PFSK-1 (cell line): ENCODE measurements around the gene STX18.

Experiments
- FOXP2 ChIP-seq: optimal IDR thresholded peaks from 2 replicates; pipeline ENCODE3; 2011; ENCODE audit warnings: borderline replicate concordance, control low read depth, inconsistent platforms; ENCODE audit not compliant: insufficient read depth; ENCODE audit errors: extremely low read length, extremely low read depth
- POLR2AphosphoS5 ChIP-seq: IDR thresholded peaks from 2 replicates; pipeline ENCODE4 v1.6.1; 2012; ENCODE audit warnings: low read depth, mild to moderate bottlenecking, control low read depth, low read length, moderate library complexity
- SIN3A ChIP-seq: IDR thresholded peaks from 2 replicates; pipeline ENCODE4 v1.6.1; 2012; ENCODE audit warnings: mild to moderate bottlenecking, low read length, moderate library complexity, borderline replicate concordance; ENCODE audit not compliant: insufficient read depth
- TAF1 ChIP-seq: IDR thresholded peaks from 2 replicates; pipeline ENCODE4 v1.6.1; 2012; ENCODE audit warnings: low read length, control low read depth, borderline replicate concordance; ENCODE audit not compliant: insufficient read depth
- TF ChIP-seq, protein P1 (sequence below), 2 experiments: IDR thresholded peaks; 2 replicates each; pipeline versions ENCODE4 v1.6.1 to v1.8.0; 2011 to 2012; ENCODE audit warnings: low read depth in 2 of 2, low read length in 2 of 2, control low read depth in 1 of 2, inconsistent platforms in 1 of 2, mild to moderate bottlenecking in 1 of 2, moderate library complexity in 1 of 2; ENCODE audit not compliant: insufficient read depth in 1 of 2

Gene STX18

DNA sequence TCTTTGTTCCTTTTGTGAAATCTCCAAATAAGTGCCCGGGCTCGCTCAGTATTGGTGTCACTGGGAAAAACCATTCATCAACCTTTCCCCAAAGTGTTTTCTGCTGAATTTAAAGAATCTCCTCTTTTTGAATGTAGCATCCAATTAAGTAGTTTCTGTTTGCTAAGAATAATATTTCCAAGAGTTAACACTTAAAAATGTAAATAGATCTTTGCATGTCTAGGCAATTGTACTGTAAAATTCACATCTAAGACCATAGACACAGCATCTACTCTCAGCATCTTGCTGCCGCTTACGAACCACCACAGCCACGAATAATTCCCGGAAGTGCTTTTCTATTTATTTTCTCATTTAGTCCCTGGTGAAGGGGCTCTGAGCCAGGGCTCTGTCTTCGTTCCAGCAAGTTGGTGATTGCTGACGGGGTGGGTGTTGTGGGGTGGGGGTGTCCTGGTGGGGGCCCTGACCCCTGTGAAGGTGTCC, 153.5 kb downstream of the STX18 start:
- TF ChIP-seq POLR2AphosphoS5 (no peak), SIN3A (no peak), FOXP2 (no peak), TAF1 (no peak)
- TF ChIP-seq, protein P1, sequence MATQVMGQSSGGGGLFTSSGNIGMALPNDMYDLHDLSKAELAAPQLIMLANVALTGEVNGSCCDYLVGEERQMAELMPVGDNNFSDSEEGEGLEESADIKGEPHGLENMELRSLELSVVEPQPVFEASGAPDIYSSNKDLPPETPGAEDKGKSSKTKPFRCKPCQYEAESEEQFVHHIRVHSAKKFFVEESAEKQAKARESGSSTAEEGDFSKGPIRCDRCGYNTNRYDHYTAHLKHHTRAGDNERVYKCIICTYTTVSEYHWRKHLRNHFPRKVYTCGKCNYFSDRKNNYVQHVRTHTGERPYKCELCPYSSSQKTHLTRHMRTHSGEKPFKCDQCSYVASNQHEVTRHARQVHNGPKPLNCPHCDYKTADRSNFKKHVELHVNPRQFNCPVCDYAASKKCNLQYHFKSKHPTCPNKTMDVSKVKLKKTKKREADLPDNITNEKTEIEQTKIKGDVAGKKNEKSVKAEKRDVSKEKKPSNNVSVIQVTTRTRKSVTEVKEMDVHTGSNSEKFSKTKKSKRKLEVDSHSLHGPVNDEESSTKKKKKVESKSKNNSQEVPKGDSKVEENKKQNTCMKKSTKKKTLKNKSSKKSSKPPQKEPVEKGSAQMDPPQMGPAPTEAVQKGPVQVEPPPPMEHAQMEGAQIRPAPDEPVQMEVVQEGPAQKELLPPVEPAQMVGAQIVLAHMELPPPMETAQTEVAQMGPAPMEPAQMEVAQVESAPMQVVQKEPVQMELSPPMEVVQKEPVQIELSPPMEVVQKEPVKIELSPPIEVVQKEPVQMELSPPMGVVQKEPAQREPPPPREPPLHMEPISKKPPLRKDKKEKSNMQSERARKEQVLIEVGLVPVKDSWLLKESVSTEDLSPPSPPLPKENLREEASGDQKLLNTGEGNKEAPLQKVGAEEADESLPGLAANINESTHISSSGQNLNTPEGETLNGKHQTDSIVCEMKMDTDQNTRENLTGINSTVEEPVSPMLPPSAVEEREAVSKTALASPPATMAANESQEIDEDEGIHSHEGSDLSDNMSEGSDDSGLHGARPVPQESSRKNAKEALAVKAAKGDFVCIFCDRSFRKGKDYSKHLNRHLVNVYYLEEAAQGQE (IDR thresholded peaks at IDR 0.05; ENCODE audit: insufficient read depth in 1 of 2, low read depth in 2 of 2, low read length in 2 of 2) = no peak

DNA sequence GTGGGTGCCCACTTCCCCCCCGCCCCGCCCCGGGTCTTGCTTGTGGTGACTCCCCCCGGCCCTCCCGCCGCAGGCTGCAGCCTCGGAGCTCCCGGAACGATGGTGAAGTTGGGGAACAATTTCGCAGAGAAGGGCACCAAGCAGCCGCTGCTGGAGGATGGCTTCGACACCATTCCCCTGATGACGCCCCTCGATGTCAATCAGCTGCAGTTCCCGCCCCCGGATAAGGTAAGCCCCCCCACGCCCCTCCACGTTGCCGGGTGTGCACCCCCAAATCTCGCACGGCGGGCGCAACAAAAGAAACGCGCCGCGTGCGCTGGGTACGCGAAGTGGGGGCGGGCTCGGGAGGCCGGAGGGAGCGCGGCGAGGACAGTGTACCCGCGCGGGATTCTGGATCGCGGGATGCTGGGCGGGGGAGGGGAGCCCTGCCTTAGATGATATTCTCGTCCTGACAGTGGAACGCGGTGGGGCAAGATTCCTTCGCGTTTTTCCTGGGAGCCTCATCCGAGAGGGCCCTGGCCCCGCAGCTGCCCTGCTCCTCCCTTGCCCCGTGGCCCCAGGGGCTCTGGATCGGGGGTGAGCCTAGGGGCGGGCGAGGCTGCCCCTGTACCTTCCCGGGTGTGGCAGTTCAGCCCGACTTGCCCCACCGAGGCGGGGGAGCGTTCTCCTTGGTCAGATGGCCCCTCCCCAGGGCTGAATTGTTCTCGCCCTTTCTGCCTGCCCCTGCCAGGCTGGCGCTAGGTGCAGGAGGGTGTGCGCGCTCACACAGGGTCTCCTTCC, 154.1 kb downstream of the STX18 start:
- TF ChIP-seq SIN3A (no peak), TAF1 (no peak), FOXP2 (no peak), POLR2AphosphoS5 (no peak)

DNA sequence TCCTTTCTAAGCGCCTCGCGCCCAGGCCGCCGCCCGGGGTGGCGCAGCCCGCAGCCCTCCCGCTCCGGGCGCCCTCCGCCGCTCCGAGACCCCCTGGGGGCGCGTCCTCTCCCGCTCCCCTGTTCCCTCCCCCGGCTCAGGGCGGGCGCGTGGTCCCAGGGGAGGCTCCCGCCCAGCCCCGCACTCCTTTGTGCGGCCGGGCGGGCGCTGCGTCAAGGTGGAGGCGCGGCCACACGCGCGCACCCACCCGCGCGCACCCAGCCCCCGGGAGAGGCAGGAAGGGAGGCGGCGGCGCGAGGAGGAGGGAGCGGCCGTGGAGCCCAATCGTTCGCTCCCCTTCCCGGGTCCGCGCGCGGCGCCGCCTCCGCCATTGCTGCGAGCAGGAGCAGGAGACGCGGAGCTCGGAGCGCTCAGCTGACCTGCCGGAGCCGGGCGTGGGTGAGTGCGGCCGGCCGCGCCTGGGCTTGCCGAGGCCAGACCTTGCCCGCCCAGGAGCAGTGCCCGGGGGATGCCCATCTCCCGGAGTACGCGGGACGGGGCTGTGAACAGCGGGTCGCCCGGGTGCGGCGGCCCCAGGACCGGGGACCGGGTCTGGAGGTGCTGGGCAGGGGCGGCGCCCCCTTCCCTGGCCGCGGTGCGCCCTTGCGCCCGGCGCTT, 155.0 kb downstream of the STX18 start, which contains the start of gene NSG1:
NSG1 (plus strand) TSS at position 367 of the 657 bp plus-strand sequence. CDS start 528 bp downstream, outside the sequence.
- TF ChIP-seq FOXP2 (no peak), SIN3A (no peak), TAF1 (no peak), POLR2AphosphoS5 (no peak)
- TF ChIP-seq, protein P1 (IDR thresholded peaks at IDR 0.05; ENCODE audit: insufficient read depth in 1 of 2, low read depth in 2 of 2, low read length in 2 of 2) = no peak

DNA sequence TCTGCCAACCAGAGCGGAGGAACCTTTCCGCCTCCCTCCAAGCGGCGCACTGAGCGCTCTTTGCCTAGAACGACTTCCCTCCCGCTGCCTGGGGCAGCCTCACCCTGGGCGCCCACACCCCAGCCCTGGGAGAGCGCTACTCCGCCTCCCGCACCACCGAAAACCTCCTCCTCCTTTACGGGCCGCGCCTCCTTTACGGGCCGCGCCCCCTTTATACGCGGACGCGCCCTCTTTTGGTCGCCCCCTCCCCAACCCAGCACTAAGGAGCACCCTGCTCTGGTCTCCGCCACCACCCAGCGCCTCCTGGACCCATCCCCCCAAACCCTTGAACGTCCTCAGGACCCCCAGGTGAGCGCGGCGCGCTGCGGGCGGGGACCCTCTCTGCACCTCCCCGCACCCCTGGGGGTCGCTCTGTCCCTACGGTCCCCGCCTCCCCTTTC, 155.5 kb downstream of the STX18 start:
- TF ChIP-seq POLR2AphosphoS5 (no peak), FOXP2 (no peak)

DNA sequence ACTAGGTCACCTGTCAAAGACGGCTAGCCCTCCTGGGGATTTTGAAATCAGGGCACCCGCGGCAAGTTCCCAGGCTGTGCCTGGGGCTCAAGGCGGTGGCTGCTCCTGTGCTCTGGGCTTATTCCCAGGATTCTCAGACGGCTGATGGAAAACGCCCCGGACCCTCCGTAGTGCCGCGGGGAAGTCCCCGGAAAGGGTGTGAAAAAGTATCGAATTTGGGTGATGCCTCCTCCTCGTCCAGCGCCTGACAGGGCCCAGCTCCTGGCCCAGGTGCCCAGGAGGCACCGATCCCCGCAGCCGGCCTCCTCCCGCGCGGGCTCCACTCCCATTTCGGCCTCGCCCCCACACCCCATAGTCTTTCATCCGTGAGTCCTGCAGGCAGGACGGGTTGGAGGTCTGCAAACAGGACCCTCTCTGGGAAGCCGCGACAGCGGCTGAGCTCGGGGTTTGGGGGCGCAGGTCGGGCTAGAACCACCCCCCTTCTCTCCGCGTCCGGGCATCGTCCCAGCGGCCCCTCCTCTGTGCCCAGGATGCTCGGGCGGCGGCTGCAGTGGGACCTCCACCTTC, 156.0 kb downstream of the STX18 start:
- no peak for TF ChIP-seq TAF1
- TF ChIP-seq, protein P1 (IDR thresholded peaks at IDR 0.05; ENCODE audit: insufficient read depth in 1 of 2, low read depth in 2 of 2, low read length in 2 of 2) = no peak

DNA sequence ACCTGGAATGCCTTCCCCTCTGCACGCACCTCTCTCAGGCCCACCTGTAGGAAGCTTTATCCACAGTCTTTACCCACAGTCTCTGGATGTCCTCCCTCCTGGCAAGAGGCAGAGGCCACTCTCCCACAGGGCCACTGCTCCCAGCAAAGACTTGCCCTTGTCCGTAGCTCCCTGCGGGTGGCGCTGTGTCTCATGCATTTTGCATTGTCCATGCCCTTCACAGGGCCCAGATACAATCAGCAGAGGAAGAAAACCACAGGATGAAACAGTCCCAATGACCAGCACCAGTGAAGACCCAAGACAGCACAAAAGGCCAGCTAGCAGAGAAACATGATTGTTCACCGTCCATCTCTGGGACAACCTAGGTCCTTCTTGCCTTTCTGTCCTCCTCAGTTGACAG, 157.0 kb downstream of the STX18 start:
- TF ChIP-seq SIN3A (no peak), TAF1 (no peak), POLR2AphosphoS5 (no peak), FOXP2 (no peak)
- TF ChIP-seq, protein P1 (IDR thresholded peaks at IDR 0.05; ENCODE audit: insufficient read depth in 1 of 2, low read depth in 2 of 2, low read length in 2 of 2) = no peak
